GM12872 (cell line): Measurements from ENCODE around the gene AP3S2.

Experiments used
- CTCF ChIP-seq: IDR thresholded peaks from 3 replicates; pipeline ENCODE4 v1.5.1; 2011; ENCODE audit warnings: low read depth, mild to moderate bottlenecking, low read length, moderate library complexity; ENCODE audit not compliant: insufficient read depth

Gene AP3S2

GRCh38 chr15:89893696-89894447 is at the start of gene AP3S2:
Gene AP3S2, minus strand, starts transcription at chr15:89893994. Its CDS starts 45 bp downstream, at chr15:89893949.
- no peak for TF ChIP-seq CTCF

- no peak for TF ChIP-seq CTCF
Measured at GRCh38 chr15:89939910-89940309, 46.1 kb upstream of the AP3S2 start.

GRCh38 chr15:89937365-89938350 is 43.9 kb upstream of the AP3S2 start:
- no peak for TF ChIP-seq CTCF

- no peak for TF ChIP-seq CTCF
Measured at GRCh38 chr15:89936786-89937265, 43.0 kb upstream of the AP3S2 start.

GRCh38 chr15:89936051-89936785 is 42.4 kb upstream of the AP3S2 start:
- TF ChIP-seq CTCF, result no peak

GRCh38 chr15:89932880-89933279 is 39.1 kb upstream of the AP3S2 start:
- TF ChIP-seq CTCF, result no peak
